Measurements from ENCODE around the gene NANOS3.

DNA sequence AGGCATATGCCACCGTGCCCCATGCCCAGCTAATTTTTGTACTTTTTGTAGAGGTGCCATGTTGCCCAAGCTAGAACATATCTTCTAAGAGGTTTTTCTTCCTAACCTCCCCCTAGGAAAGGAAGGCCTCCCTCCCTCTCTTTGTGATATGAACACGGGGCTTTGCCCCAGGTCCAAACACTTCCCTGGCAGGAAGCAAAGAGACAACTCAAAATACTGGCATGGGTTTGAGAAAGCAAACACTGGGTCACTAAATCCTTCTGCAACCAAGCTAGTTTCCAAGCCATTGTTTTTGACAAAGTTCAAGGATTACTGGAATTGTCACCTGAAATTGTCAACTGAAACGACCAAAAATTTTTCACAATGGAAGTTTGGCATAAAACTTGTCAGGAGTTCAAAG is 37.8 kb downstream of the NANOS3 start:
- TF ChIP-seq POLR2A (IDR thresholded peaks at IDR 0.05): no peak
- TF ChIP-seq, protein P1, sequence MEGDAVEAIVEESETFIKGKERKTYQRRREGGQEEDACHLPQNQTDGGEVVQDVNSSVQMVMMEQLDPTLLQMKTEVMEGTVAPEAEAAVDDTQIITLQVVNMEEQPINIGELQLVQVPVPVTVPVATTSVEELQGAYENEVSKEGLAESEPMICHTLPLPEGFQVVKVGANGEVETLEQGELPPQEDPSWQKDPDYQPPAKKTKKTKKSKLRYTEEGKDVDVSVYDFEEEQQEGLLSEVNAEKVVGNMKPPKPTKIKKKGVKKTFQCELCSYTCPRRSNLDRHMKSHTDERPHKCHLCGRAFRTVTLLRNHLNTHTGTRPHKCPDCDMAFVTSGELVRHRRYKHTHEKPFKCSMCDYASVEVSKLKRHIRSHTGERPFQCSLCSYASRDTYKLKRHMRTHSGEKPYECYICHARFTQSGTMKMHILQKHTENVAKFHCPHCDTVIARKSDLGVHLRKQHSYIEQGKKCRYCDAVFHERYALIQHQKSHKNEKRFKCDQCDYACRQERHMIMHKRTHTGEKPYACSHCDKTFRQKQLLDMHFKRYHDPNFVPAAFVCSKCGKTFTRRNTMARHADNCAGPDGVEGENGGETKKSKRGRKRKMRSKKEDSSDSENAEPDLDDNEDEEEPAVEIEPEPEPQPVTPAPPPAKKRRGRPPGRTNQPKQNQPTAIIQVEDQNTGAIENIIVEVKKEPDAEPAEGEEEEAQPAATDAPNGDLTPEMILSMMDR (IDR thresholded peaks at IDR 0.05): no peak

Measured in ovary (tissue), 3 donors.